HCEC 1CT (cell line): ENCODE results near the gene PHF20.
A peak's percentile ranks its signal among the peaks of the same experiment; 100 is the strongest.
"Not testable (repeated sequence)": the region's sequence is repeated elsewhere in the genome, so short reads cannot be mapped to it uniquely, and the experiment has no call there.

ENCODE experiments used
- DNase-seq: peaks from one replicate; pipeline ENCODE4 v3.0.0-alpha.2; 2017

The PHF20 gene

DNA sequence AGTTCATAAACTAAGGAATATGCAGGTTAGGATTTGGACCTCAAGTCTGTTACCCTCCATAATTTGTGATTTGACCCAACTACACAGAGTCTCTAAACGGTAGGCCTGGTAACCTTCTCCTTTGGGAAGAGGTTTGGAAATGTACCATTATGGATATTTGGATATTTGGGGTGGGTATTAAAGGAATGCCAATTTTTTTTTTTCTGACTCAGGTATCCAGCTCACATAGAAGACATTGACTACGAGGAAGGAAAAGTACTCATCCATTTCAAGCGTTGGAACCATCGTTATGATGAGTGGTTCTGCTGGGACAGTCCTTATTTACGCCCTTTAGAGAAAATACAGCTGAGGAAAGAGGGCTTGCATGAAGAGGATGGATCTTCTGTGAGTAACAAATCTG lies 70.5 kb downstream of the PHF20 start:
- no peak for DNase-seq

DNA sequence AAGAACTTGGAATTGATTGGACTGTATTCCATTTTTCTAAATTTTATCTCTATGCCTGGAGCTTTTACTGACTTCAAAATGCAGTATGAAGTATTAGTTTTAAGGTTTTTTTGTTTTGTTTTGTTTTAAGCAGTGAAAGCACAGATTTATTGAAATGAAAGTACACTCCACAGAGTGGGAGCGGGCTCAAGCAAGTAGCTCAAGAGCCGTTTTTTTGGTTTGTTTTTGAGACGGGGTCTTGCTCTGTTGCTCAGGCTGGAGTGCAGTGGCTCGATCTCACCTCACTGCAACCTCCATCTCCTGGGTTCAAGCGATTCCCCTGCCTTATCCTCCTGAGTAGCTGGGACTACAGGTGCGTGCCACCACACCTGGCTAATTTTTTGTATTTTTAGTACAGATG lies 72.1 kb downstream of the PHF20 start:
- DNase-seq, result not testable (repeated sequence)

DNA sequence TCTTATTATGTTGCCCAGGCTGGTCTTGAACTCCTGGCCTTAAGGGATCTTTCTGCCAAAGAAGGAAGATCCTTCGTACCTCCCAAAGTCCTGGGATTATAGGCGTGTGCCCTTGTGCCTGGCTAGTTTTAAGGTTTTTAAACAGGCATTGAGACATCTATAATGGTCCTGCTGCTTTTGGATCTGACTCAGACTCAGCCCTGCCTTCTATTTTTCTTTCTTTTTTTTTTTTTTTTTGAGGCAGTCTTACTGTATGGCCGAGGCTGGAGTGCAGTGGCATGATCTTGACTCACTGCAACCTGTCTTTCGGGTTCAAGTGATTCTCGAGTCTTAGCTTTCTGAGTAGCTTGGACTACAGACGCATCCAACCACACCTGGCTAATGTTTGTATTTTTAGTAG lies 73.7 kb downstream of the PHF20 start:
- no peak for DNase-seq

GRCh38 chr20:35849706-35850105 lies 77.9 kb downstream of the PHF20 start:
- DNase-seq, result no peak

GRCh38 chr20:35851659-35852058 lies 79.8 kb downstream of the PHF20 start:
- DNase-seq, result not testable (repeated sequence)

- DNase-seq, result no peak
These were observed 83.0 kb downstream of the PHF20 start for GRCh38 chr20:35854713-35855348.

DNA sequence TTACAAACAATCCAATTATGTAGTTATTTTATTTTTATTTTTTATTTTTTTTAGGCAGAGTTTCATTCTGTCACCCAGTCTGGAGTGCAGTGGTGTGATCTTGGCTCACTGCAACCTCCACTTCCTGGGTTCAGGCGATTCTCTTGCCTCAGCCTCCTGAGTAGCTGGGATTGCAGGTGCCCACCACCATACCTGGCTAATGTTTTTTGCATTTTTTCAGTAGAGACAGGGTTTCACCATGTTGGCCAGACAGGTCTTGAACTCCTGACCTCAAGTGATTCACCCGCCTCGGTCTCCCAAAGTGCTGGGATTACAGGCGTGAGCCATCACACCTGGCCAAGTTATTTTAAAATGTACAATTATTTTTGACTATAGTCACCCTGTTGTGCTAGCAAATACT lies 83.8 kb downstream of the PHF20 start:
- DNase-seq, result not testable (repeated sequence)

- DNase-seq, result no peak
These were observed 85.1 kb downstream of the PHF20 start for GRCh38 chr20:35856866-35857265.

DNA sequence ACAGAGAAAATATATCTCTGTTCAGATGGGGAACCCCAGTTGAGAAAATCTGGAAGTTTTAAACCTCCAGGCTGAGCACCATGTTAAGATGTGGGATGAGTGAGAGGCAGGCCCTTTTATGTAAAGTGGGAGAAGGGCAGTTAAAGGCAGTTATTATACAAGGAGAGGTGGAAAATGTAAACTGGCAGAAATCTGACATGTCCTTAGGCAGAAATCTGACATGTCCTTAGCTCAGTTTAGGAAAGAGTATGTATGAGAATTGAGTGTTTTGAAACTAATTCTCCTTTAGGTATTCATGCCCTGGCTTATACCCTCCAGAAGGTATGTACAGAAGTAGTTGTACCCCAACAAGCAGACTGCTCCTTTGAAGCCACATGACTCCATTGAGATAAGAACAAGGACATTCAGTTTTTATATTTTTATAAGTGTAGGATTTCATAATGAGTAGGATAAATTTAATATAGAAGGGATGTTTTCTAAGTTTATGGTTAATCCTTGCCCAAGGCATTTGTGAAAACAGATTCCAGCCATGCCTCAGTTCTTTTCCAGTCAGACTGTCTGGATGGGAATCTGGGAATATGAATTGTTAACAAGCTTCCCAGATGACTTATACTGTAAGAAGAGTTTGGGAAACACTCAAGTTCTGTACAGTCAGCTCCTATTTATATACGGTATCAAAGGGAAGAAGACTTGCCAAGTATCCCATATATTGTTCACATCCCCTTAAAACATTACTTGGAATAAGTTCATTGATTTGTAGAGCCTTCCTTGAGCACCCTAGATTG lies 94.8 kb downstream of the PHF20 start:
- DNase-seq, result no peak

GRCh38 chr20:35870541-35871258 lies 98.9 kb downstream of the PHF20 start:
- no peak for DNase-seq

- peak; percentile 39 for DNase-seq
These were observed 99.5 kb downstream of the PHF20 start for GRCh38 chr20:35871259-35871771.

- DNase-seq, result no peak
These were observed 104.2 kb downstream of the PHF20 start for GRCh38 chr20:35876033-35876320.

- no peak for DNase-seq
These were observed 105.8 kb downstream of the PHF20 start for GRCh38 chr20:35877611-35878010.

- DNase-seq, result no peak
These were observed 106.4 kb downstream of the PHF20 start for GRCh38 chr20:35878113-35878625.

DNA sequence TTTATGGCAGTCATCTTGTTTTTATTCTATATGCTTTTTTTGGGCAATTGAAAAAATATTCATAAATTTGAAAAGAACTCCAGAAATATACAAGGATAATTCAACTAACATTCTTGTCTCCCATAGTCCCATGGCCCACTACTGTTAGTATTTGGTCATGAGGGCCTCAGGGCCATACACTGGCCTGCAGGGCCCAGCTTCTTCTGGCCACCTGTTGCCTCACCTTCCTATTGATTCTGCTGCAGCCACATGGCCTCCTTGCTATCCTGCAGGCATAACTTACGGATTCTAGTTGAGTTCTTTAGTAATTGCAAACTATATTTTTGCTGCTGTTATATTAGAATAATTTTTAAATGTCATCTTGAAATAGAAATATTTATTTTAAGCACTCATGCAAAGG lies 109.9 kb downstream of the PHF20 start:
- no peak for DNase-seq

GRCh38 chr20:35882427-35883161 lies 110.8 kb downstream of the PHF20 start:
- DNase-seq, result peak; percentile 2

GRCh38 chr20:35883336-35883777 lies 111.5 kb downstream of the PHF20 start:
- no peak for DNase-seq

- DNase-seq, result peak; percentile 100
These were observed 112.1 kb downstream of the PHF20 start for GRCh38 chr20:35883778-35884540.

DNA sequence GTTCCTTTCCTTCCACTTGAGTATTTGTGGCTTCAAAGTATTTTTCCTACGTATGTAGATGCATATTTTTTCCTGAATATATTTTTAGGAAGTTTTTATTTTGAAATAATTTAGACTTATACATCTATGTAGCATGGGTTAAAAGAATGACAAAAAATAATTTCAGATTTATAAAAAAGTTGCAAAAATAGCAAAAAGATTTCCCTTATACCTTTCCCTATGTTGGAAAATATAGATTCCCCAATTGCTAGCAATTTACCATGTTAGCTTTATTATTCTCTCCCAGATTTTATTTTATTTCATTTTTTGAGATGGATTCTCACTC lies 112.7 kb downstream of the PHF20 start:
- DNase-seq, result no peak

GRCh38 chr20:35885212-35885611 lies 113.4 kb downstream of the PHF20 start:
- DNase-seq, result no peak

DNA sequence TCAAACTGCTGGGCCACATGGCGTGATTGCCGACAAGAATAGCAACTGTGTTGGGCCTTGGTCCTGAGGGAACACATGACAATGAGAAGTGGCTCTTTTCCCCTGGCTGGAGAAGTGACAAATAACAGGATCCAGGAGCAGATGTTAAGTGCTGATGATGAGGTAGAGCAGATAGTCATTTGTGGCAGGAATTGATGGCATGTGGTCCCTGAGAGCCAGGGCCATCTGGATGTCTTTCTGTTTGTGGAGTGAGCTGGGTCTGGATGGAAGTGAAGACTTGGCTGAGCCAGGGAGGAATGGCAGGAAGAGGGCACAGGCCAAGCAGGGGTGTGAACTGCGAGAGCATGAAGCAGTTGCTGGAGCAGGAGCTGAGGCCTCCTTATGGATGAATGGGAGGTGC lies 114.7 kb downstream of the PHF20 start:
- DNase-seq, result no peak

- DNase-seq, result no peak
These were observed 115.7 kb downstream of the PHF20 start for GRCh38 chr20:35887393-35888064.
